GM21360 (cell line): Measurements from ENCODE around the gene PRKCA.
"Not testable (repeated sequence)": the region's sequence is repeated elsewhere in the genome, so short reads cannot be mapped to it uniquely, and the experiment has no call there.

Experiments used
- ATAC-seq: cut with Tn5 transposase; IDR thresholded peaks from one replicate; pipeline ENCODE4 v1.9.1; 2021; ENCODE audit warnings: mild to moderate bottlenecking, moderate library complexity; ENCODE audit not compliant: unreplicated experiment

The PRKCA gene

DNA sequence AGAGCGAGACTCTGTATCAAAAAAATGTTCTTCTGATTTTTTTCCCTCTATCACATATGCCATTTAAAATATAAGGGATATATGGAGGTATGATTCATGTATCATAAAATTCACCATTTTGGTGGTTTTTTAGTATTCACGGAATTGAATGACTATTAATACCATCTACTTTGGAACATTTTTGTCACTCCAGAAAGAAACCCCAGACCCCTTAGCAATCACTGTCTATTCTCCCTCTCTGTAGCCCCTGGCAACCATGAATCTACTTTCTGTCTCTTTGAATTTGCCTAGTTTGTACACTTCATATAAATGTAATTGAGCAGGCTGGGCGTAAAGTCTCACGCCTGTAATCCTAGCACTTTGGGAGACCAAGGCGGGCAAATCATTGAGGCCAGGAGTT lies 75.9 kb downstream of the PRKCA start:
- no peak for ATAC-seq

DNA sequence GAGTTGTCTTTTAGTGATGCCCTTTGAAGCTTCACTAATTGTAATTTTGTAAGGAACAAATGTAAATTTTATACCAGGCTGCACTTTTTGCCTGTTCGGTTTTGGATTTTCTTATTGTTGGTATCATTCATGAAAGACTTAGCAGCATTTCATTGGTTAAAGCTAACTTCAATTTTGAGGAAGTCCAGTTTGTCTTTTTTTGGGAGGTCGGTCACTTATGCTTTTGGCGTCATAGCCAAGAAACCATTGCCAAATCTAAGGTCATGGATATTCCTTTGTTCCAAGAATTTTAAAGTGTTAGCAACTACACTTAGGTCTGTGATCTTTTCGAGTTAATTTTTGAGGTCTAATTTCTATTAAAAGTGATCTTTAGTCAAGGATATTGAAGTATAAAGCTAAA lies 77.1 kb downstream of the PRKCA start:
- ATAC-seq: no peak

GRCh38 chr17:66379996-66380395 lies 77.6 kb downstream of the PRKCA start:
- no peak for ATAC-seq

DNA sequence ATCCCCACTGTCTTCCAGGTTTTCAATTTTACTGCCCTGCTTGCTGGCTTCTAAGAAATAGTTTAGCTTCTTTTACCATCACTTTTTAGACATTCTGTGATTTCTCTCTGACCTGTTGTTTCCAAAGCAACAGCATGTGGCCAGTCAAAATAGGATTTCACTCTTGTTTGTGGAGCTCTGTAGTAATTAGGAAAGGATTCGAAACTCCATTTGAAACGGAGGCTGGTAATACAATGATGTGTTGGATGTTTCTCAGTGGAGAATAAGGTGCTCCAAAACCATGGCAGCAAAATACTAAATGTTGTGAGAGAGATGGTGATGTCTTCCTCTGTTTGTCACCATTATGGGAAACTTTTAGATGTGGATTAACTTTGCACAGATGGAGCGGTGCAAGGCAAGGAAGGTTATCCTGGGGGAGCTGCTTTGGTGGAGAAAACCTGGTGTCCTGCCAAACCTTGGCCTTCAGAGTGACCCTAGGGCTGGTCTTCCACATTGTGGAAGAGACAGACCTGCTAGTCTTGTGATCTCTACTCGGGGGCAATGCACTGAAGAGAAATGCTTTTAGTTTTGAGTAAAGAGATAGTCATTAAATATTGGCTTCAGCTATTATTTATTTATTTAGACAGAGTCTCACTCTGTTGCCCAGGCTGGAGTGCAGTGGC lies 79.4 kb downstream of the PRKCA start:
- ATAC-seq: no peak

- ATAC-seq: no peak
These were observed 80.9 kb downstream of the PRKCA start for GRCh38 chr17:66383333-66383732.

DNA sequence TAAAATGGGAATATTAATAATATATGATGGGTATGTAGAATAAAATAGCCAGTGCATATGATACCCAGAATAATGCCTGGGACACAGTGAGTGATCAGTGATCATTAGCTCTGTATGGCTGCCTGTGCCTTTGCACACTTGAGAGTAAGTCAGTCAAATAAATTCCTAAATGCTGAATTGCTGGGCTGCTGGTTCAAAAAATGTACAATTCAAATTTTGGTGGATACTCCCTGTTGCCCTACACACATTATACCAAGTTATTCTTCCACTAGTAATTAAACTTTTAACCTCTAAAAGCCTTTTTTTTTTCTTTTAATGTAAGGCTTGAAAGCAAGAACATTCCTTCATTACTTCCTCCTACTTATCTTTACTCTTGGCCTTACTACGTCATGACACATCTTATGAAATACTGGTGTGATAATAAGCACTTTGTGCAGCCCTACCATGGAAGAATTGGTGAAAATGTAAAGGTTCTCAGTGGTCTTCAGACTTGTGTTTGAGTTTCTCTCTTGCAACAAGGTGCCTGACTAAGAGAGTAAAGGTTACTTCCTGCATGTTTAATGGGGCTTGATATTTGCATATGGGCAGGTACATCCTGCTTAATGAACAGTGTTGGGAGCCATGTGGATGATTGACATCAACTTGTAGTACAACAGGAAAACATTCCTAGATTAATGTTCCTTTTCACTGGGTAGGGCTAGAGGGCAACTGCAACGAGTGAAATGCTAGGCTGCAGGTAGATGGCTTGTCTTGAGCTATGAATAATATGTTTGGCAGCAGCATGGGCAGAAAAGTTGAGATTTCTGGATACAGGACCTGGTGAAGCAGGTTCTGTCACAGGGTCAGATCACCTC lies 84.3 kb downstream of the PRKCA start:
- ATAC-seq: no peak

DNA sequence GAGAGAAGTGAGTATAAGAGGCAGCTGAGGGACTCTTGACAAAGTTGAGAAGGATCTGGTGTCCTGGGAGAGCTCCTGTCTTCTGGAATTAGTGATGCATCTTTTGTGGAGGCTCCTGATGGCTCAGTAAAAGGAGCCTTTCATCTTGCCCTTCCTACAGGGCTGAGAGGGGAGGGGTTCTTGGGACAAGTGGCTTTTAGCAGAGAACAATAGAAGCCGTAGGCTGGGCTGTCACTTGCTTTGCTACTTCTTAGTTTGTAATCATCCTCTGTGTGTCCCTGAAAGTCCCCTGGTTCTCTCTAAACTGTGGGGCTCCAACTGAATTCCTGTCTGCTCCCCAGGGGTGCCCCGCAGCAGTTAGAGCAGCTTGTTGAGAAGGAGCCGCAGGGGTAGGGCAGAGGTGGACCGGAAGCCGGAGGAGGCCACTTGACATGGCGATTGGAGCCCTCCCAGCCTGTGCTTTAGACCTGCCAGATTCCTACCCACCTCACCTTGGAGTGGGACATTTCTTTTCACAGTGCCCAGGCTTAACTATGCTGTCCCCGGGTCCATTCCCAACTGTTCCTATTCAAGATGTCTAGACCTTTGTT lies 85.1 kb downstream of the PRKCA start:
- no peak for ATAC-seq

DNA sequence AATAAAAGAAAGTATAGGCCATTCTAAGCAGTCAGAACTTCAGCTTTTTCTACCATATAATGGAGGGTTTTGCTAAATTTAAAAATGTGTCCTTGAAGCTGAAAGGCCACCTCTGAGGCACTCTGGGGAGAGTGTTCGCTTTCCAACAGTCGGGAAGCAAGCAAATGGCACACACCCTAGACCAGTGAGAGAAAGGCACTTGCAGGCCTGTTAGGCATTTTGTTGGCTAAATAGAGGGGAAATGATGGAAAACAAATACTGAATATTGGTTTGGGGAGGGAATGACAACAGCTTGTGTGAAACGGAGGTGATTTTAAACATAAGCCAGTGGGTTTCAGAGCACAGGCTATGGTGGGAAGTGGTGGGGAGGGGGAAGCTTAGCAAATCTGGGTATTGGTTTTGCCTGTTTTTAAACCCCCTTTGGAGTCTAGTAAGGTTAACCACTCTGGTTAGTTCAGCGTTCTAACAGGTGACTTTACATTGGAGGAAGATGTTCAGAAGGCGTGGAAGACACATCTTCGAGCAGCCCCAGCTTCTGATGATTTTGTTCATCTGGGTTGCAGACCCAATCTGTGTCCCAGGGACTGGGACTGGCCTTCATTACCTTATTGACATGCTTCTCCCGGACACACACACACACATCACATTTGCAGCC lies 90.5 kb downstream of the PRKCA start:
- no peak for ATAC-seq

GRCh38 chr17:66395961-66396360 lies 93.5 kb downstream of the PRKCA start:
- no peak for ATAC-seq

- no peak for ATAC-seq
These were observed 95.1 kb downstream of the PRKCA start for GRCh38 chr17:66397486-66397885.

- ATAC-seq: no peak
These were observed 95.6 kb downstream of the PRKCA start for GRCh38 chr17:66398059-66398458.

- ATAC-seq: no peak
These were observed 96.2 kb downstream of the PRKCA start for GRCh38 chr17:66398617-66399016.

DNA sequence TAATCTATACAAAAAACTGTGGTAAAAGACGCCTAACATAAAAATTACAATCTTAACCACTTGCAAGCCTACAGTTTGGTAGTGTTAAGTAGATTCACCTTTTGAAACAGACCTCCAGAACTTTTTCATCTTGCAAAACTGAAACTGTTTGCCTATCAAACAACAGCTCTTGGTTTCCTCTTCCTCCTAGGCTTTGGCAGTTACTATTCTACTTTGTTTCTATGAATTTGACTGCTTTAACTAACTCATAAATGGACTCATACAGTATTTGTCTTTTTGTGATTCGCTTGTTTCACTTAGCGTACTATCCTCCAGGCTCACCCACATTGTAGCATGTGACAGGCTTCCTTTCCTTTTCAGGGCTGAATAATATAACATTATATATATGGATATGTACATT lies 97.0 kb downstream of the PRKCA start:
- ATAC-seq: no peak

DNA sequence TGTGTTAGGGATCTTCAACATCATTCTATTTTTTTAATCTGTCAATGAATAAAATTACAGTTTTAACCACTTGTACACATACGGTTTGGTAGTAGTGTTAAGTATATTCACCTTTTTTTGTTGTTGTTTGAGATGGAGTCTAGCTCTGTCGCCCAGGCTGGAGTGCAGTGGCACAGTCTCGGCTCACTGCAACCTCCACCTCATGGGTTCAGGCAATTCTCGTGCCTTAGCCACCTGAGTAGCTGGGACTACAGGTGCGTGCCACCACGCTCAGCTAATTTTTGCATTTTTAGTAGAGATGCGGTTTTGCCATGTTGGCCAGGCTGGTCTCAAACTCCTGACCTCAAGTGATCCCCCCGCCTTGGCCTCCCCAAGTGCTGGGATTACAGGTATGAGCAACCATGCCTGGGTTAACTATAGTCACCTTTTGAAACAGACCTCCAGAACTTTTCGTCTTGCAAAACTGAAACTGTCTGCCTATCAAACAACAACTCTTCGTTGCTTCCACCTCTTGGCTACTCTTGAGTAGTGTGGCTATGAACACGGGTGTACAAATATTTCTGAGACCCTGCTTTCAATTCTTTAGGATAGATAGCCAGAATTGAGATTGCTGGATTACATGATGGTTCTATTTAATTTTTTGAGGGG lies 97.8 kb downstream of the PRKCA start:
- ATAC-seq: not testable (repeated sequence)

DNA sequence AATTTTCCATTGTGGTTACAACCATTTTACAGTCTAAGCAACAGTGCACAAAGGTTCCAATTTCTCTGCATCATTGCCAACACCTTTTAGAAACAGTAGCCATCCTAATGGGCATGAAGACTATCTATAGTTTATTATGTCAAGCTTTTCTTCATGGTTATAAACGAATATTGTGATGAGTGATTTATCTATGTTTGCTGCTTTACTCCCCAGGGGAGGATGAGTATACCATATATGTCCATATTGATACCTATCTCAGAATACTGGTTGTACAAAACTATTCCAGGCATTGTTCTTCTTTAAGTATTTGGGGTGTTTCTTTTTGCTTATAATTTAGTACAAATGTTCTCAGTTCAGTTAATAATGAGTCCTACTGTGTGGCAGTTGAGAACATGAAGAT lies 98.3 kb downstream of the PRKCA start:
- no peak for ATAC-seq

DNA sequence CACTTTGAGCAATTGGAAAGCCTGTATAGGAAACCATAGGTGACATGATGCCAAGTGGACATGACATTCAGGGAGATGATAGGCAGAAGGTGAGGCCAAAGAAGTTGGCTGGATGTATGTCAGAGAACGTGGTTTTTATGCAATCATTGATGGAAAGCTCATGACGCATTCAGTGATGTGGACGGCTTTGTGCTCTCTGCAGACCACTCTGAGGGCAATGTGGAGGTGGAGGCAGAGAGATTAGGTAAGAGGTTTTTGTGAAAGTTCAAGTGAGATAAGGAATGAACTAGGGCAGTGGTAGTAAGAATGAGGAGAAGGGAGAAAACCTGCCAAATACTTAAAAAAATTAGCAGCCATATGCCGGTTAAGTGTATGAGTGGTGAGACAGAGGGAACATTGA lies 99.0 kb downstream of the PRKCA start:
- no peak for ATAC-seq

DNA sequence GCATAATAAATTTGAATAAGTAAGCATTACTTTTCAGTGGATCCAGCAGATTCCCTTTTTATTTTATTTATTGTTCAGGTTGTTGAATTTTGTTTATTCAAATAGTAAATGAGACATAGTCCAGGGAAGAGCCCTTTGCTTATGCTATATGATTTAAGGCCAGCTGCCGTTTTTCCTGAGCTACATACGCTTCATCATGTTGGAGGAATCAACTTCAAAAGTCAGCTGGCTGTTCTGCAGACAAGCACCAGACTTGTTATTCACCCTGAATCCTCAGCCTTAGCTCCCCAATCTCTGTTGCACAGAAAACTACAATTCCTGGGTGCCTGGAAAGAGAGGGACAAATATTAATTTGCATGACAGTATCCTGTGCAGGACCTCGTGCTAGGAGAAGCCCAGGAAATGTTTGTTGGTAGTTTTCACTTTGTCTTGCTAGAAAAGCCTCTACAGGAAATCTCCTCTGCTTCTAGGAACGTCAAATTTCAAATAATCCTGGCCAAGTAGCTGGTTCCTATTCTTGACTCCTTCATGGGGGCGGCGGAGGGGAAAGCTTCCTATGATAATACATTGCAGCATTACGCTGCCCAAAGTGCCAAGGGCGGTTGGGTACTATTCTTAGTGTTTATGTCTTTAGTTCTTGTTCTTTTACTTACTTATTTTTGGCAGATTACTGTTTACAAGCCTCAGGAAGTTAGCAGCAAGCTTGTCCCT lies 101.6 kb downstream of the PRKCA start:
- ATAC-seq: no peak

DNA sequence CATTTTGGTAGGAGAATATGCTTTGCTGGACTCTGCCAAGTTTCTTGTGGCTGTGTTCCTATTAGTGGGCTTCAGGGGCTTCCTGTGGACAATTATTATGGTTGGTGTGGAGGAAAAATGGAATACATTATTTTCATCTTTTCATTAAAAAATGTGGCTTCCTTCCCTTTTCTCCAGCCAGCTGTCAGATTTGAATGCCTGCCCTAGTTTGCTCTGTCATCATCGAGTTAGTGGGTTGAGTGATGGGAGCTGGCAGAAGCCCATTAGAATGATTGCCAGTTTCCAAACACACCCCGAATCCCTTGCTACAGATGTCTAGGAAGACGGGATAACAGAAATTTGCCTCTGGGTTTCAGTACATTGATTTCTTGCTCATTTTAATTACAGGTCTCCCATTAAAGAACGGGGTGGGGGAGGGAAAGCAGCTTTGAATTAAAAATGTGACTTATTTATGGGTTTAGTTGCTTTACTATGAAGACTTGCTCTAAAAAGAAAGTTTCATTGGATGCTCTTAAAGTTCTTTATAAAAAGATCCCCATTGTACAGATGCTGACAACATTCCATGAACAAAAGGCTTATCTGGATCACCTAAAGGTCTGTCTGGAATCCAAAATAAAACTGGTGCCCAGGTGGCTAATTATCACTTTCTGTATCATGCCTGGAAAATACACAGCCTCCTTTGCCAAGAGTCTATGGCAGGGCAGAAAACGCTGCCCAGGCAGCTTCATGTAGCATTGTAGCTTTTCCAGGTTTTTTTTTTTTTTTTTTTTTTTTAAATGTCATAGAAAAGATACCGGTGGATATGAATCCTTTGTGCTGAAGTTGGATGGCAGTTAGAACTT lies 103.6 kb downstream of the PRKCA start:
- no peak for ATAC-seq
